HG03521 (cell line): ENCODE results near the gene FRY.

Experiments
- ATAC-seq: cut with Tn5 transposase; IDR thresholded peaks from one replicate; pipeline ENCODE4 v1.9.1; 2021; ENCODE audit warnings: mild to moderate bottlenecking, moderate library complexity; ENCODE audit not compliant: unreplicated experiment

FRY gene

GRCh38 chr13:32079587-32079986 lies 48.0 kb downstream of the FRY start:
- ATAC-seq: no peak

- ATAC-seq: no peak
Measured at GRCh38 chr13:32080328-32080744, 48.8 kb downstream of the FRY start.

- no peak for ATAC-seq
Measured at GRCh38 chr13:32081591-32081990, 50.0 kb downstream of the FRY start.

- ATAC-seq: no peak
Measured at GRCh38 chr13:32086366-32086765, 54.8 kb downstream of the FRY start.

- ATAC-seq: no peak
Measured at GRCh38 chr13:32086791-32087441, 55.3 kb downstream of the FRY start.

- ATAC-seq: no peak
Measured at GRCh38 chr13:32087955-32088747, 56.6 kb downstream of the FRY start.

GRCh38 chr13:32092496-32092895 lies 60.9 kb downstream of the FRY start:
- ATAC-seq: no peak

GRCh38 chr13:32093006-32093405 lies 61.4 kb downstream of the FRY start:
- ATAC-seq: no peak

- no peak for ATAC-seq
Measured at GRCh38 chr13:32098272-32098671, 66.7 kb downstream of the FRY start.

- no peak for ATAC-seq
Measured at GRCh38 chr13:32105653-32106313, 74.2 kb downstream of the FRY start.

- ATAC-seq: no peak
Measured at GRCh38 chr13:32107474-32107873, 75.9 kb downstream of the FRY start.

- no peak for ATAC-seq
Measured at GRCh38 chr13:32107973-32108372, 76.4 kb downstream of the FRY start.

- ATAC-seq: no peak
Measured at GRCh38 chr13:32113532-32113931, 82.0 kb downstream of the FRY start.

GRCh38 chr13:32114284-32114950 lies 82.8 kb downstream of the FRY start:
- ATAC-seq: no peak

- ATAC-seq: no peak
Measured at GRCh38 chr13:32115066-32115465, 83.5 kb downstream of the FRY start.

- no peak for ATAC-seq
Measured at GRCh38 chr13:32116210-32116609, 84.6 kb downstream of the FRY start.

- ATAC-seq: no peak
Measured at GRCh38 chr13:32117001-32117400, 85.4 kb downstream of the FRY start.

- ATAC-seq: no peak
Measured at GRCh38 chr13:32117701-32118100, 86.1 kb downstream of the FRY start.

- no peak for ATAC-seq
Measured at GRCh38 chr13:32121316-32121715, 89.7 kb downstream of the FRY start.

- no peak for ATAC-seq
Measured at GRCh38 chr13:32124743-32125142, 93.2 kb downstream of the FRY start.

- ATAC-seq: no peak
Measured at GRCh38 chr13:32125221-32125689, 93.7 kb downstream of the FRY start.
